ENCODE measurements around the gene ADCY2. TPM values are rescaled to one million over a fixed set of nuclear protein-coding genes. Genes with fewer than 3 reads are reported as not detected.

The ADCY2 gene
- total and polyA plus RNA-seq, 2 experiments from 2014 or later = 23.8 to 74.9 TPM

- Histone ChIP-seq H4K20me1 (replicated peaks; ENCODE audit: insufficient read depth) (peaks cover 6% of the 10 kb centered on the region; the same call in 1 of the 2 replicates), H3K27ac (ENCODE audit: low read depth) (peak overlapping the region; percentile 72; the same call in 1 of the 2 replicates), H3K27me3 (ENCODE audit: insufficient read depth) (no peaks in the 10 kb centered on the region), H3K4me3 (no peak overlapping the region), H3K4me1 (ENCODE audit: insufficient read depth) (no peaks in the 10 kb centered on the region), H3K4me2 (no peak overlapping the region), H3K9me2 (ENCODE audit: insufficient read depth) (peaks cover 3% of the 10 kb centered on the region; the same call in 1 of the 2 replicates), H3F3A (replicated peaks; ENCODE audit: low read depth) (0 out of 2 replicates have a peak, but pooled peaks cover 8% of the 10 kb centered on the region), H3K79me2 (replicated peaks; ENCODE audit: insufficient read depth) (no peaks in the 10 kb centered on the region), H3K36me3 (ENCODE audit: insufficient read depth) (0 out of 2 replicates have a peak, but pooled peaks cover 9% of the 10 kb centered on the region), H2AFZ (no peak overlapping the region)
- H3K36me3 Mint-ChIP-seq (ENCODE audit: low read depth) = peaks cover 8% of the 10 kb centered on the region; the same call in 2 of the 3 replicates
- no peak overlapping the region for H3K4me3 Mint-ChIP-seq
- peak; percentile 97 for ATAC-seq
- peak; percentile 96 for DNase-seq (ENCODE audit: low spot score)
- peaks cover 2% of the 10 kb centered on the region for H3K27me3 Mint-ChIP-seq (ENCODE audit: insufficient read depth, low read depth, poor library complexity)
- H3K9me3 Mint-ChIP-seq = no peaks in the 10 kb centered on the region
- no peak overlapping the region for H3K27ac Mint-ChIP-seq
- no peak for TF ChIP-seq POLR2AphosphoS5 (IDR thresholded peaks at IDR 0.05; ENCODE audit: low read depth)
- TF ChIP-seq CREB1 (CRISPR knock-in tag; IDR thresholded peaks at IDR 0.05; ENCODE audit: low read depth) = no peak
- TF ChIP-seq, protein P1, sequence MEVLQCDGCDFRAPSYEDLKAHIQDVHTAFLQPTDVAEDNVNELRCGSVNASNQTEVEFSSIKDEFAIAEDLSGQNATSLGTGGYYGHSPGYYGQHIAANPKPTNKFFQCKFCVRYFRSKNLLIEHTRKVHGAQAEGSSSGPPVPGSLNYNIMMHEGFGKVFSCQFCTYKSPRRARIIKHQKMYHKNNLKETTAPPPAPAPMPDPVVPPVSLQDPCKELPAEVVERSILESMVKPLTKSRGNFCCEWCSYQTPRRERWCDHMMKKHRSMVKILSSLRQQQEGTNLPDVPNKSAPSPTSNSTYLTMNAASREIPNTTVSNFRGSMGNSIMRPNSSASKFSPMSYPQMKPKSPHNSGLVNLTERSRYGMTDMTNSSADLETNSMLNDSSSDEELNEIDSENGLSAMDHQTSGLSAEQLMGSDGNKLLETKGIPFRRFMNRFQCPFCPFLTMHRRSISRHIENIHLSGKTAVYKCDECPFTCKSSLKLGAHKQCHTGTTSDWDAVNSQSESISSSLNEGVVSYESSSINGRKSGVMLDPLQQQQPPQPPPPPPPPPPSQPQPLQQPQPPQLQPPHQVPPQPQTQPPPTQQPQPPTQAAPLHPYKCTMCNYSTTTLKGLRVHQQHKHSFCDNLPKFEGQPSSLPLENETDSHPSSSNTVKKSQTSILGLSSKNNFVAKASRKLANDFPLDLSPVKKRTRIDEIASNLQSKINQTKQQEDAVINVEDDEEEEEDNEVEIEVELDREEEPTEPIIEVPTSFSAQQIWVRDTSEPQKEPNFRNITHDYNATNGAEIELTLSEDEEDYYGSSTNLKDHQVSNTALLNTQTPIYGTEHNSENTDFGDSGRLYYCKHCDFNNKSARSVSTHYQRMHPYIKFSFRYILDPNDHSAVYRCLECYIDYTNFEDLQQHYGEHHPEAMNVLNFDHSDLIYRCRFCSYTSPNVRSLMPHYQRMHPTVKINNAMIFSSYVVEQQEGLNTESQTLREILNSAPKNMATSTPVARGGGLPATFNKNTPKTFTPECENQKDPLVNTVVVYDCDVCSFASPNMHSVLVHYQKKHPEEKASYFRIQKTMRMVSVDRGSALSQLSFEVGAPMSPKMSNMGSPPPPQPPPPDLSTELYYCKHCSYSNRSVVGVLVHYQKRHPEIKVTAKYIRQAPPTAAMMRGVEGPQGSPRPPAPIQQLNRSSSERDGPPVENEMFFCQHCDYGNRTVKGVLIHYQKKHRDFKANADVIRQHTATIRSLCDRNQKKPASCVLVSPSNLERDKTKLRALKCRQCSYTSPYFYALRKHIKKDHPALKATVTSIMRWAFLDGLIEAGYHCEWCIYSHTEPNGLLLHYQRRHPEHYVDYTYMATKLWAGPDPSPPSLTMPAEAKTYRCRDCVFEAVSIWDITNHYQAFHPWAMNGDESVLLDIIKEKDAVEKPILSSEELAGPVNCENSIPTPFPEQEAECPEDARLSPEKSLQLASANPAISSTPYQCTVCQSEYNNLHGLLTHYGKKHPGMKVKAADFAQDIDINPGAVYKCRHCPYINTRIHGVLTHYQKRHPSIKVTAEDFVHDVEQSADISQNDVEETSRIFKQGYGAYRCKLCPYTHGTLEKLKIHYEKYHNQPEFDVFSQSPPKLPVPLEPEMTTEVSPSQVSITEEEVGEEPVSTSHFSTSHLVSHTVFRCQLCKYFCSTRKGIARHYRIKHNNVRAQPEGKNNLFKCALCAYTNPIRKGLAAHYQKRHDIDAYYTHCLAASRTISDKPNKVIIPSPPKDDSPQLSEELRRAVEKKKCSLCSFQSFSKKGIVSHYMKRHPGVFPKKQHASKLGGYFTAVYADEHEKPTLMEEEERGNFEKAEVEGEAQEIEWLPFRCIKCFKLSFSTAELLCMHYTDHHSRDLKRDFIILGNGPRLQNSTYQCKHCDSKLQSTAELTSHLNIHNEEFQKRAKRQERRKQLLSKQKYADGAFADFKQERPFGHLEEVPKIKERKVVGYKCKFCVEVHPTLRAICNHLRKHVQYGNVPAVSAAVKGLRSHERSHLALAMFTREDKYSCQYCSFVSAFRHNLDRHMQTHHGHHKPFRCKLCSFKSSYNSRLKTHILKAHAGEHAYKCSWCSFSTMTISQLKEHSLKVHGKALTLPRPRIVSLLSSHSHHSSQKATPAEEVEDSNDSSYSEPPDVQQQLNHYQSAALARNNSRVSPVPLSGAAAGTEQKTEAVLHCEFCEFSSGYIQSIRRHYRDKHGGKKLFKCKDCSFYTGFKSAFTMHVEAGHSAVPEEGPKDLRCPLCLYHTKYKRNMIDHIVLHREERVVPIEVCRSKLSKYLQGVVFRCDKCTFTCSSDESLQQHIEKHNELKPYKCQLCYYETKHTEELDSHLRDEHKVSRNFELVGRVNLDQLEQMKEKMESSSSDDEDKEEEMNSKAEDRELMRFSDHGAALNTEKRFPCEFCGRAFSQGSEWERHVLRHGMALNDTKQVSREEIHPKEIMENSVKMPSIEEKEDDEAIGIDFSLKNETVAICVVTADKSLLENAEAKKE (CRISPR knock-in tag; IDR thresholded peaks at IDR 0.05) = peak; percentile 48; the same call in 1 of the 2 replicates
- TF ChIP-seq ZNF114 (CRISPR knock-in tag; IDR thresholded peaks at IDR 0.05) = 0 out of 2 replicates have a peak, but pooled peaks have one; percentile 23
- TF ChIP-seq, protein P2, sequence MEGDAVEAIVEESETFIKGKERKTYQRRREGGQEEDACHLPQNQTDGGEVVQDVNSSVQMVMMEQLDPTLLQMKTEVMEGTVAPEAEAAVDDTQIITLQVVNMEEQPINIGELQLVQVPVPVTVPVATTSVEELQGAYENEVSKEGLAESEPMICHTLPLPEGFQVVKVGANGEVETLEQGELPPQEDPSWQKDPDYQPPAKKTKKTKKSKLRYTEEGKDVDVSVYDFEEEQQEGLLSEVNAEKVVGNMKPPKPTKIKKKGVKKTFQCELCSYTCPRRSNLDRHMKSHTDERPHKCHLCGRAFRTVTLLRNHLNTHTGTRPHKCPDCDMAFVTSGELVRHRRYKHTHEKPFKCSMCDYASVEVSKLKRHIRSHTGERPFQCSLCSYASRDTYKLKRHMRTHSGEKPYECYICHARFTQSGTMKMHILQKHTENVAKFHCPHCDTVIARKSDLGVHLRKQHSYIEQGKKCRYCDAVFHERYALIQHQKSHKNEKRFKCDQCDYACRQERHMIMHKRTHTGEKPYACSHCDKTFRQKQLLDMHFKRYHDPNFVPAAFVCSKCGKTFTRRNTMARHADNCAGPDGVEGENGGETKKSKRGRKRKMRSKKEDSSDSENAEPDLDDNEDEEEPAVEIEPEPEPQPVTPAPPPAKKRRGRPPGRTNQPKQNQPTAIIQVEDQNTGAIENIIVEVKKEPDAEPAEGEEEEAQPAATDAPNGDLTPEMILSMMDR (conservative IDR thresholded peaks at IDR 0.05; ENCODE audit: low read depth in 2 of 2) = peak; percentile 86 to 99
- TF ChIP-seq STAT1 (IDR thresholded peaks at IDR 0.05; ENCODE audit: unreplicated experiment) = no peak
- TF ChIP-seq ETS1 (IDR thresholded peaks at IDR 0.05) = no peak
- no peak for TF ChIP-seq ZNF331 (CRISPR knock-in tag; IDR thresholded peaks at IDR 0.05; ENCODE audit: low read depth)
- TF ChIP-seq JUNB (IDR thresholded peaks at IDR 0.05; ENCODE audit: unreplicated experiment) = no peak
- TF ChIP-seq REST (IDR thresholded peaks at IDR 0.05; ENCODE audit: unreplicated experiment) = no peak
- TF ChIP-seq NANOG (IDR thresholded peaks at IDR 0.05; ENCODE audit: borderline replicate concordance) = no peak
- no peak for TF ChIP-seq EZH2 (IDR thresholded peaks at IDR 0.05; ENCODE audit: low read depth, unreplicated experiment)
- TF ChIP-seq EZH2phosphoT487 (IDR thresholded peaks at IDR 0.05; ENCODE audit: unreplicated experiment) = no peak
- peaks cover 6% of the 10 kb centered on the region; the same call in 2 of the 3 replicates for H3K4me1 Mint-ChIP-seq
Observed at GRCh38 chr5:7745882-7746610, 350.1 kb downstream of the ADCY2 start.

Data from GM23338 (cell line).